CD14-positive monocyte (primary cell): ENCODE measurements around the gene HDAC4. TPM values are rescaled to one million over a fixed set of nuclear protein-coding genes. Genes with fewer than 3 reads are reported as not detected.

Source experiments
- DNase-seq, 3 donors: peaks; one replicate each; pipeline ENCODE4 v3.0.0-alpha.2; 2011 to 2022
- H2AFZ ChIP-seq: 2 replicates; pipeline ENCODE4 v1.6.0; 2012; ENCODE audit warnings: mild to moderate bottlenecking, low read depth, low read length, inconsistent platforms; ENCODE audit not compliant: insufficient read depth, poor library complexity, severe bottlenecking
- H3K27ac ChIP-seq, 2 donors: 1 replicate in 1 of 2; 2 replicates in 1 of 2; pipeline ENCODE4 v1.5.1; 2012 to 2013; ENCODE audit warnings: low read length in 2 of 2, control low read depth in 1 of 2, inconsistent platforms in 1 of 2, low read depth in 1 of 2, mild to moderate bottlenecking in 1 of 2
- H3K27me3 ChIP-seq, 2 donors: one replicate each; pipeline versions ENCODE4 v1.6.0 to v1.6.1; 2011 to 2013; ENCODE audit warnings: low read length in 2 of 2; ENCODE audit not compliant: control insufficient read depth in 2 of 2, insufficient read depth in 2 of 2
- H3K36me3 ChIP-seq, 2 donors: replicated peaks in 1 of 2; 1 replicate in 1 of 2; 2 replicates in 1 of 2; pipeline versions ENCODE4 v1.5.1 to v1.6.1; 2012 to 2013; ENCODE audit warnings: low read length in 2 of 2, control low read depth in 1 of 2, inconsistent platforms in 1 of 2, mild to moderate bottlenecking in 1 of 2; ENCODE audit not compliant: insufficient read depth in 2 of 2, control insufficient read depth in 1 of 2
- H3K4me1 ChIP-seq, 2 donors: 1 replicate in 1 of 2; 2 replicates in 1 of 2; pipeline versions ENCODE4 v1.5.1 to v1.6.1; 2012 to 2013; ENCODE audit warnings: low read length in 2 of 2, control low read depth in 1 of 2, inconsistent platforms in 1 of 2, mild to moderate bottlenecking in 1 of 2, moderate library complexity in 1 of 2; ENCODE audit not compliant: insufficient read depth in 2 of 2, control insufficient read depth in 1 of 2
- H3K4me2 ChIP-seq: replicated peaks from 2 replicates; pipeline ENCODE3; 2012; ENCODE audit warnings: low read length, moderate library complexity, mild to moderate bottlenecking; ENCODE audit not compliant: poor library complexity, severe bottlenecking; ENCODE audit errors: extremely low read depth
- H3K4me3 ChIP-seq, 3 experiments: fragments of 200-600 bp in 1 of 3; sonication (generic) in 1 of 3; replicated peaks in 1 of 3; 1 replicate in 2 of 3; 2 replicates in 1 of 3; pipeline ENCODE4 v1.5.1; 2011 to 2013; ENCODE audit warnings: low read length in 3 of 3, mild to moderate bottlenecking in 3 of 3, control low read depth in 2 of 3, low read depth in 2 of 3, inconsistent platforms in 1 of 3, moderate library complexity in 1 of 3
- H3K79me2 ChIP-seq: 2 replicates; pipeline ENCODE4 v1.6.0; 2012; ENCODE audit warnings: mild to moderate bottlenecking, control low read depth, inconsistent platforms, low read length, moderate library complexity; ENCODE audit not compliant: insufficient read depth
- H3K9ac ChIP-seq: 2 replicates; pipeline ENCODE4 v1.6.0; 2017; ENCODE audit warnings: low read length, mild to moderate bottlenecking; ENCODE audit not compliant: insufficient read depth, poor library complexity, severe bottlenecking
- H3K9me3 ChIP-seq, 2 donors: replicated peaks in 1 of 2; 1 replicate in 1 of 2; 2 replicates in 1 of 2; pipeline versions ENCODE4 v1.5.1 to v1.6.1; 2012 to 2013; ENCODE audit warnings: low read length in 2 of 2, control low read depth in 1 of 2; ENCODE audit not compliant: control insufficient read depth in 1 of 2, insufficient read depth in 1 of 2
- H4K20me1 ChIP-seq: 2 replicates; pipeline ENCODE4 v1.6.0; 2012; ENCODE audit warnings: mild to moderate bottlenecking, low read length, control low read depth, moderate library complexity; ENCODE audit not compliant: insufficient read depth
- H3K27ac Mint-ChIP-seq, 7 donors: one replicate each; pipeline ENCODE4 v1.8.0; 2020; ENCODE audit warnings: mild to moderate bottlenecking in 7 of 7, mixed read lengths in 7 of 7, moderate library complexity in 6 of 7, inconsistent platforms in 2 of 7
- H3K27me3 Mint-ChIP-seq, 3 donors: one replicate each; pipeline ENCODE4 v1.8.0; 2021 to 2022; ENCODE audit warnings: low read depth in 3 of 3, mild to moderate bottlenecking in 3 of 3, mixed read lengths in 3 of 3, moderate library complexity in 3 of 3, inconsistent platforms in 1 of 3
- H3K36me3 Mint-ChIP-seq, 2 donors: one replicate each; pipeline ENCODE4 v1.8.0; 2020; ENCODE audit warnings: mixed read lengths in 2 of 2, inconsistent platforms in 1 of 2, mild to moderate bottlenecking in 1 of 2
- H3K4me1 Mint-ChIP-seq: one replicate; pipeline ENCODE4 v1.8.0; 2020; ENCODE audit warnings: mild to moderate bottlenecking, mixed read lengths
- H3K4me3 Mint-ChIP-seq, 2 donors: one replicate each; pipeline ENCODE4 v1.8.0; 2020; ENCODE audit warnings: mild to moderate bottlenecking in 2 of 2, mixed read lengths in 2 of 2, moderate library complexity in 1 of 2
- H3K9me3 Mint-ChIP-seq, 7 donors: one replicate each; pipeline ENCODE4 v1.8.0; 2020 to 2022; ENCODE audit warnings: mixed read lengths in 7 of 7, mild to moderate bottlenecking in 6 of 7, moderate library complexity in 6 of 7, inconsistent platforms in 2 of 7
- CTCF ChIP-seq: fragments of 200-600 bp; IDR thresholded peaks from one replicate; pipeline ENCODE4 v1.8.0; 2022; ENCODE audit warnings: antibody characterized with exemption, mild to moderate bottlenecking
- WGBS: methylation state at CpG from one replicate; pipeline ENCODE4 v1.1.5; 2013; ENCODE audit warnings: missing lambda C conversion rate; ENCODE audit not compliant: insufficient coverage; 5-methylcytosine and 5-hydroxymethylcytosine counted together
- intact Hi-C, 2 donors: fragments of 100-400 bp; cut with micrococcal nuclease; formaldehyde crosslinking; loops; one replicate each; pipeline versions ENCODE4 v1.15.0 to v1.15.1; 2023
- polyA plus RNA-seq, 3 donors: library from polyadenylated mRNA; depleted of rRNA in 1 of 3; unstranded in 2 of 3; stranded (reverse) in 1 of 3; fragments of 300-500 nt in 2 of 3; fragments of >200 nt in 1 of 3; fragmentation: Illumina TruSeq in 2 of 3; gene quantifications; 1 replicate in 2 of 3; 2 replicates in 1 of 3; pipeline ENCODE4 v1.2.3, GENCODE V29; 2012 to 2021

HDAC4 gene
- polyA plus RNA-seq, 3 donors = 3.3 to 23.0 (median 4.5) TPM

GRCh38 chr2:239041062-239041461 lies 359.8 kb downstream of the HDAC4 start:
- Mint-ChIP-seq H3K36me3 (no peaks in the 10 kb centered on the region), H3K27ac (no peak overlapping the region), H3K9me3 (peaks cover 0 to 5% (median 0%) of the 10 kb centered on the region in 7 donors), H3K4me3 (no peak overlapping the region), H3K4me1 (no peaks in the 10 kb centered on the region), H3K27me3 (peaks cover 0 to 4% (median 2%) of the 10 kb centered on the region in 3 donors)
- no peak for DNase-seq
- no peaks in the 10 kb centered on the region for H3K4me1 ChIP-seq
- no peak overlapping the region for H3K4me3 ChIP-seq
- TF ChIP-seq CTCF = no peak
- no peaks in the 10 kb centered on the region for H3K27me3 ChIP-seq
- WGBS = 97% methylated on average over 13 of the region's 14 CpGs
- no peak overlapping the region for H3K4me2 ChIP-seq
- H3K27ac ChIP-seq = no peak overlapping the region
- no peaks in the 10 kb centered on the region for H3K9me3 ChIP-seq
- no peaks in the 10 kb centered on the region for H4K20me1 ChIP-seq
- no peak overlapping the region for H3K9ac ChIP-seq
- H3K36me3 ChIP-seq = no peaks in the 10 kb centered on the region
- H2AFZ ChIP-seq = no peak overlapping the region
- intact Hi-C loops = no loop called here
- no peaks in the 10 kb centered on the region for H3K79me2 ChIP-seq

- Histone ChIP-seq H3K79me2 (no peaks in the 10 kb centered on the region), H3K4me3 (no peak overlapping the region), H3K9ac (no peak overlapping the region), H3K27ac (no peak overlapping the region), H3K4me2 (no peak overlapping the region), H3K36me3 (no peaks in the 10 kb centered on the region), H3K9me3 (no peaks in the 10 kb centered on the region), H3K27me3 (no peaks in the 10 kb centered on the region), H4K20me1 (no peaks in the 10 kb centered on the region), H2AFZ (no peak overlapping the region), H3K4me1 (no peaks in the 10 kb centered on the region)
- intact Hi-C loops = no loop called here
- H3K9me3 Mint-ChIP-seq = peaks cover 0 to 5% (median 0%) of the 10 kb centered on the region in 7 donors
- TF ChIP-seq CTCF = no peak
- 88% methylated on average over 11 of the region's 15 CpGs for WGBS
- no peak overlapping the region for H3K4me3 Mint-ChIP-seq
- no peak for DNase-seq
- no peak overlapping the region for H3K27ac Mint-ChIP-seq
- H3K36me3 Mint-ChIP-seq = no peaks in the 10 kb centered on the region
- peaks cover 0 to 4% (median 2%) of the 10 kb centered on the region in 3 donors for H3K27me3 Mint-ChIP-seq
- no peaks in the 10 kb centered on the region for H3K4me1 Mint-ChIP-seq
Measured at GRCh38 chr2:239040152-239040761, 360.6 kb downstream of the HDAC4 start.
